AG09319 (cell line): ENCODE measurements around the gene DCTD.
"Not testable (repeated sequence)": the region's sequence is repeated elsewhere in the genome, so short reads cannot be mapped to it uniquely, and the experiment has no call there.

Source experiments
- DNase-seq: peaks from one replicate; pipeline ENCODE4 v3.0.0-alpha.2; 2010; ENCODE audit warnings: low read depth; ENCODE audit errors: extremely low read depth
- CTCF ChIP-seq: IDR thresholded peaks from 2 replicates; pipeline ENCODE4 v1.5.1; 2011; ENCODE audit warnings: low read depth, mild to moderate bottlenecking, inconsistent platforms, low read length, moderate library complexity

The DCTD gene

GRCh38 chr4:182908124-182908523 lies 9.1 kb downstream of the DCTD start:
- no peak for TF ChIP-seq CTCF
- no peak for DNase-seq

GRCh38 chr4:182907396-182907795 lies 9.8 kb downstream of the DCTD start:
- DNase-seq: no peak
- no peak for TF ChIP-seq CTCF

GRCh38 chr4:182906786-182907185 lies 10.4 kb downstream of the DCTD start:
- TF ChIP-seq CTCF: no peak
- DNase-seq: no peak

GRCh38 chr4:182905038-182905437 lies 12.1 kb downstream of the DCTD start:
- no peak for DNase-seq
- no peak for TF ChIP-seq CTCF

- no peak for DNase-seq
- TF ChIP-seq CTCF: no peak
Measured at GRCh38 chr4:182904211-182904761, 12.9 kb downstream of the DCTD start.

- TF ChIP-seq CTCF: no peak
- no peak for DNase-seq
Measured at GRCh38 chr4:182903013-182903412, 14.2 kb downstream of the DCTD start.

- no peak for DNase-seq
- no peak for TF ChIP-seq CTCF
Measured at GRCh38 chr4:182901337-182901736, 15.8 kb downstream of the DCTD start.

GRCh38 chr4:182900021-182900420 lies 17.2 kb downstream of the DCTD start:
- DNase-seq: not testable (repeated sequence)
